ENCODE data around the gene KANSL1L. TPM values are rescaled to one million over a fixed set of nuclear protein-coding genes. Genes with fewer than 3 reads are reported as not detected.
A peak's percentile ranks its signal among the peaks of the same experiment; 100 is the strongest.
"Not testable (repeated sequence)": the region's sequence is repeated elsewhere in the genome, so short reads cannot be mapped to it uniquely, and the experiment has no call there.

KANSL1L gene
- total and polyA plus RNA-seq, 2 donors = 13.8 to 30.9 TPM

DNA sequence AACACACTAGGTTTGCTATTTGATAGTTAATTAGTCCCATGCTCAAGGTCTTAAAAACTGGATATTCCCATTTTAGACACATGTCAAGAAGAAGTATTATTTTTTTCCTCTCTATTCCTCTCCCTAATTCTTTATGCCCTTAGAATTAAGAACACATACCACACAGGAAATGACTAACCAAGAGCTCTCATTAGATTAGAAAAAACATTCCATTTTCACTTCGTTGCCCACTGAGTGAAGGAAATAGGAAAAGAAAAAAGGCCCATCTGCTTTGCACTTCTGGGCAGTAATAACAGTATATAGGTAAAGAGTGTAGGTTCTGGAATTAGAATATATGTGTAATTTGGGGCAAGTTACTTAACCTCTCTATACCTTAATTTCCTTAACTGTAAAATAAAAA, 27.1 kb upstream of the KANSL1L start:
- Histone ChIP-seq H3K36me3 (ENCODE audit: control insufficient read depth in 2 of 2, insufficient read depth in 2 of 2, low read length in 1 of 2) (no peaks in the 10 kb centered on the region), H3K4me1 (ENCODE audit: control insufficient read depth in 2 of 2, insufficient read depth in 2 of 2, low read length in 2 of 2) (peaks cover 0 to 6% of the 10 kb centered on the region in 2 donors), H3K27me3 (ENCODE audit: control insufficient read depth in 2 of 2, insufficient read depth in 1 of 2, low read length in 1 of 2) (no peaks in the 10 kb centered on the region), H3K27ac (ENCODE audit: low read depth in 1 of 2, low read length in 1 of 2) (no peak overlapping the region), H3K4me3 (ENCODE audit: low read length in 2 of 2) (no peak overlapping the region), H3K9me3 (ENCODE audit: control insufficient read depth in 2 of 2, insufficient read depth in 1 of 2, low read length in 1 of 2) (no peaks in the 10 kb centered on the region)
- WGBS = 4% methylated on average over 1 of the region's 1 CpG
- DNase-seq (ENCODE audit: low read depth in 6 of 9, low spot score in 9 of 9) = no peak

- Histone ChIP-seq H3K27ac (ENCODE audit: low read depth in 1 of 2, low read length in 1 of 2) (no peak overlapping the region), H3K4me3 (ENCODE audit: low read length in 2 of 2) (no peak overlapping the region), H3K9me3 (ENCODE audit: control insufficient read depth in 2 of 2, insufficient read depth in 1 of 2, low read length in 1 of 2) (no peaks in the 10 kb centered on the region), H3K27me3 (ENCODE audit: control insufficient read depth in 2 of 2, insufficient read depth in 1 of 2, low read length in 1 of 2) (no peaks in the 10 kb centered on the region), H3K36me3 (ENCODE audit: control insufficient read depth in 2 of 2, insufficient read depth in 2 of 2, low read length in 1 of 2) (no peaks in the 10 kb centered on the region), H3K4me1 (ENCODE audit: control insufficient read depth in 2 of 2, insufficient read depth in 2 of 2, low read length in 2 of 2) (peaks cover 0 to 6% of the 10 kb centered on the region in 2 donors)
- WGBS = 98% methylated on average over 2 of the region's 2 CpGs
- no peak for DNase-seq (ENCODE audit: low read depth in 6 of 9, low spot score in 9 of 9)
These were observed 26.5 kb upstream of the KANSL1L start for GRCh38 chr2:210197720-210198119.

- peaks cover 0 to 6% of the 10 kb centered on the region in 2 donors for H3K4me1 ChIP-seq (ENCODE audit: control insufficient read depth in 2 of 2, insufficient read depth in 2 of 2, low read length in 2 of 2)
- no peak overlapping the region for H3K27ac ChIP-seq (ENCODE audit: low read depth in 1 of 2, low read length in 1 of 2)
- H3K4me3 ChIP-seq (ENCODE audit: low read length in 2 of 2) = peak overlapping the region in 1 of 2 donors; percentile 11
- DNase-seq (ENCODE audit: low read depth in 6 of 9, low spot score in 9 of 9) = peak in 6 of 9 donors; percentile 37 to 80 (median 62)
- no peaks in the 10 kb centered on the region for H3K27me3 ChIP-seq (ENCODE audit: control insufficient read depth in 2 of 2, insufficient read depth in 1 of 2, low read length in 1 of 2)
- WGBS = 49% methylated on average over 8 of the region's 8 CpGs
- H3K9me3 ChIP-seq (ENCODE audit: control insufficient read depth in 2 of 2, insufficient read depth in 1 of 2, low read length in 1 of 2) = no peaks in the 10 kb centered on the region
- no peaks in the 10 kb centered on the region for H3K36me3 ChIP-seq (ENCODE audit: control insufficient read depth in 2 of 2, insufficient read depth in 2 of 2, low read length in 1 of 2)
These were observed 24.1 kb upstream of the KANSL1L start for GRCh38 chr2:210195101-210195852.

GRCh38 chr2:210190345-210190744, 19.1 kb upstream of the KANSL1L start:
- Histone ChIP-seq H3K9me3 (ENCODE audit: control insufficient read depth in 2 of 2, insufficient read depth in 1 of 2, low read length in 1 of 2) (no peaks in the 10 kb centered on the region), H3K27ac (ENCODE audit: low read depth in 1 of 2, low read length in 1 of 2) (no peak overlapping the region), H3K4me3 (ENCODE audit: low read length in 2 of 2) (no peak overlapping the region), H3K36me3 (ENCODE audit: control insufficient read depth in 2 of 2, insufficient read depth in 2 of 2, low read length in 1 of 2) (no peaks in the 10 kb centered on the region), H3K4me1 (ENCODE audit: control insufficient read depth in 2 of 2, insufficient read depth in 2 of 2, low read length in 2 of 2) (peaks cover 0 to 8% of the 10 kb centered on the region in 2 donors), H3K27me3 (ENCODE audit: control insufficient read depth in 2 of 2, insufficient read depth in 1 of 2, low read length in 1 of 2) (no peaks in the 10 kb centered on the region)
- DNase-seq (ENCODE audit: low read depth in 6 of 9, low spot score in 9 of 9) = no peak
- 95% methylated on average over 4 of the region's 4 CpGs for WGBS

DNA sequence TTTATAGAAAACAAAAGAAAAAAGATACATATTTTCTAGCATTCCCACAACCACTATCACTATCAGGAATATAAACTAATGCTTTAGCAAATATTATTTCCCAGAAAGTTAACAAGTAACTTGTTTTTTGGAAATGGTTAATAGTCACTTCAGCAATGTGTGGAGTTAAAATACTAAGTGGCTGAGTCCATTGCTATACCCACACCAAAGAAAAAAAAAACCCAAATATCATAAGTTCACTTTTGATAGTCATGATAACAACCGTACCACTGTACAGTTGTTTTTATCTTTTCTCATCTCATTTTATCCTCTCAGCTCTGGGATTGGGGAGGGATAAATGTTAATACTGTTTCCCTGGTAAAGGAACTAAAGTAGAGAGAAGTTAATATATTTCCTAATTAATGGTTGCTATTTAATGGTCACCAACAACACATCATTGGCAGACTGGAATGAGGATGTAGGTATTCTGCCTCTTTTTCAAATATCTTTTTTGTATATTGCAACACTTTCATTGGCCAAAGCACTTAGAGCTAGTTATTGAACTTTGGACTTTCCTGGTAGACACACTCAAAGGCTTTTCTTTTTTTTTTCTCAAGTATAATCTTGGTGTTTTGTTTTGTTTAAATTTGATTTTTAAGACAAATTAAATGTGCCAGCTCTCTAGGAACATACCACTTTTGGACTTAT, 18.4 kb upstream of the KANSL1L start:
- DNase-seq (ENCODE audit: low read depth in 6 of 9, low spot score in 9 of 9) = no peak
- Histone ChIP-seq H3K4me1 (ENCODE audit: control insufficient read depth in 2 of 2, insufficient read depth in 2 of 2, low read length in 2 of 2) (peaks cover 0 to 5% of the 10 kb centered on the region in 2 donors), H3K27ac (ENCODE audit: low read depth in 1 of 2, low read length in 1 of 2) (no peak overlapping the region), H3K36me3 (ENCODE audit: control insufficient read depth in 2 of 2, insufficient read depth in 2 of 2, low read length in 1 of 2) (no peaks in the 10 kb centered on the region), H3K9me3 (ENCODE audit: control insufficient read depth in 2 of 2, insufficient read depth in 1 of 2, low read length in 1 of 2) (peaks cover 0 to 2% of the 10 kb centered on the region in 2 donors), H3K27me3 (ENCODE audit: control insufficient read depth in 2 of 2, insufficient read depth in 1 of 2, low read length in 1 of 2) (no peaks in the 10 kb centered on the region), H3K4me3 (ENCODE audit: low read length in 2 of 2) (no peak overlapping the region)
- 15% methylated on average over 1 of the region's 1 CpG for WGBS

GRCh38 chr2:210188755-210189154, 17.5 kb upstream of the KANSL1L start:
- 7% methylated on average over 2 of the region's 2 CpGs for WGBS
- H3K36me3 ChIP-seq (ENCODE audit: control insufficient read depth in 2 of 2, insufficient read depth in 2 of 2, low read length in 1 of 2) = no peaks in the 10 kb centered on the region
- peaks cover 0 to 5% of the 10 kb centered on the region in 2 donors for H3K4me1 ChIP-seq (ENCODE audit: control insufficient read depth in 2 of 2, insufficient read depth in 2 of 2, low read length in 2 of 2)
- no peak overlapping the region for H3K4me3 ChIP-seq (ENCODE audit: low read length in 2 of 2)
- no peaks in the 10 kb centered on the region for H3K27me3 ChIP-seq (ENCODE audit: control insufficient read depth in 2 of 2, insufficient read depth in 1 of 2, low read length in 1 of 2)
- peaks cover 0 to 2% of the 10 kb centered on the region in 2 donors for H3K9me3 ChIP-seq (ENCODE audit: control insufficient read depth in 2 of 2, insufficient read depth in 1 of 2, low read length in 1 of 2)
- no peak overlapping the region for H3K27ac ChIP-seq (ENCODE audit: low read depth in 1 of 2, low read length in 1 of 2)
- DNase-seq (ENCODE audit: low read depth in 6 of 9, low spot score in 9 of 9) = peak in 1 of 9 donors; percentile 50

GRCh38 chr2:210188190-210188589, 17.0 kb upstream of the KANSL1L start:
- no peaks in the 10 kb centered on the region for H3K36me3 ChIP-seq (ENCODE audit: control insufficient read depth in 2 of 2, insufficient read depth in 2 of 2, low read length in 1 of 2)
- H3K4me1 ChIP-seq (ENCODE audit: control insufficient read depth in 2 of 2, insufficient read depth in 2 of 2, low read length in 2 of 2) = peaks cover 0 to 2% of the 10 kb centered on the region in 2 donors
- WGBS = 90% methylated on average over 3 of the region's 3 CpGs
- peak overlapping the region in 1 of 2 donors; percentile 60 for H3K27ac ChIP-seq (ENCODE audit: low read depth in 1 of 2, low read length in 1 of 2)
- peaks cover 0 to 2% of the 10 kb centered on the region in 2 donors for H3K9me3 ChIP-seq (ENCODE audit: control insufficient read depth in 2 of 2, insufficient read depth in 1 of 2, low read length in 1 of 2)
- no peak for DNase-seq (ENCODE audit: low read depth in 6 of 9, low spot score in 9 of 9)
- no peak overlapping the region for H3K4me3 ChIP-seq (ENCODE audit: low read length in 2 of 2)
- no peaks in the 10 kb centered on the region for H3K27me3 ChIP-seq (ENCODE audit: control insufficient read depth in 2 of 2, insufficient read depth in 1 of 2, low read length in 1 of 2)

DNA sequence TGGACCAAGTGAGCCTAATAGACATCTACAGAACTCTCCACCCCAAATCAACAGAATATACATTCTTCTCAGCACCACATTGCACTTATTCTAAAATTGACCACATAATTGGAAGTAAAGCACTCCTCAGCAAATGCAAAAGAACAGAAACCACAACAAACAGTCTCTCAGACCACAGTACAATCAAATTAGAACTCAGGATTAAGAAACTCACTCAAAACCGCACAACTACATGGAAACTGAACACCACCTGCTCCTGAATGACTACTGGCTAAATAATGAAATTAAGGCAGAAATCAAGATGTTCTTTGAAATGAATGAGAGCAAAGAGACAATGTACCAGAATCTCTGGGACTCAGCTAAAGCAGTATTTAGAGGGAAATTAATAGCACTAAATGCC, 12.7 kb upstream of the KANSL1L start:
- not testable (repeated sequence) for H3K4me3 ChIP-seq (ENCODE audit: low read length in 2 of 2); H3K27ac ChIP-seq (ENCODE audit: low read depth in 1 of 2, low read length in 1 of 2); H3K27me3 ChIP-seq (ENCODE audit: control insufficient read depth in 2 of 2, insufficient read depth in 1 of 2, low read length in 1 of 2); H3K36me3 ChIP-seq (ENCODE audit: control insufficient read depth in 2 of 2, insufficient read depth in 2 of 2, low read length in 1 of 2); DNase-seq (ENCODE audit: low read depth in 6 of 9, low spot score in 9 of 9)
- Histone ChIP-seq H3K4me1 (ENCODE audit: control insufficient read depth in 2 of 2, insufficient read depth in 2 of 2, low read length in 2 of 2) (peaks cover 22 to 25% of the 10 kb centered on the region in 2 donors), H3K9me3 (ENCODE audit: control insufficient read depth in 2 of 2, insufficient read depth in 1 of 2, low read length in 1 of 2) (peaks cover 0 to 15% of the 10 kb centered on the region in 2 donors)
- WGBS = 55% methylated on average over 1 of the region's 1 CpG

GRCh38 chr2:210181606-210182088, 10.4 kb upstream of the KANSL1L start:
- H3K27me3 ChIP-seq (ENCODE audit: control insufficient read depth in 2 of 2, insufficient read depth in 1 of 2, low read length in 1 of 2); H3K36me3 ChIP-seq (ENCODE audit: control insufficient read depth in 2 of 2, insufficient read depth in 2 of 2, low read length in 1 of 2): not testable (repeated sequence)
- DNase-seq (ENCODE audit: low read depth in 6 of 9, low spot score in 9 of 9) = peak in 8 of 9 donors; percentile 58 to 90 (median 74)
- Histone ChIP-seq H3K9me3 (ENCODE audit: control insufficient read depth in 2 of 2, insufficient read depth in 1 of 2, low read length in 1 of 2) (peaks cover 0 to 15% of the 10 kb centered on the region in 2 donors), H3K27ac (ENCODE audit: low read depth in 1 of 2, low read length in 1 of 2) (peak overlapping the region; percentile 89 to 97), H3K4me1 (ENCODE audit: control insufficient read depth in 2 of 2, insufficient read depth in 2 of 2, low read length in 2 of 2) (peaks cover 26 to 29% of the 10 kb centered on the region in 2 donors), H3K4me3 (ENCODE audit: low read length in 2 of 2) (peak overlapping the region in 1 of 2 donors; percentile 9)
- WGBS = 26% methylated on average over 12 of the region's 12 CpGs
